ENCODE data around the gene SBF2. TPM values are rescaled to one million over a fixed set of nuclear protein-coding genes. Genes with fewer than 3 reads are reported as not detected.
A peak's percentile ranks its signal among the peaks of the same experiment; 100 is the strongest.

Gene SBF2
- total RNA-seq, 1 experiment from 2014 or later: 31.3 TPM

DNA sequence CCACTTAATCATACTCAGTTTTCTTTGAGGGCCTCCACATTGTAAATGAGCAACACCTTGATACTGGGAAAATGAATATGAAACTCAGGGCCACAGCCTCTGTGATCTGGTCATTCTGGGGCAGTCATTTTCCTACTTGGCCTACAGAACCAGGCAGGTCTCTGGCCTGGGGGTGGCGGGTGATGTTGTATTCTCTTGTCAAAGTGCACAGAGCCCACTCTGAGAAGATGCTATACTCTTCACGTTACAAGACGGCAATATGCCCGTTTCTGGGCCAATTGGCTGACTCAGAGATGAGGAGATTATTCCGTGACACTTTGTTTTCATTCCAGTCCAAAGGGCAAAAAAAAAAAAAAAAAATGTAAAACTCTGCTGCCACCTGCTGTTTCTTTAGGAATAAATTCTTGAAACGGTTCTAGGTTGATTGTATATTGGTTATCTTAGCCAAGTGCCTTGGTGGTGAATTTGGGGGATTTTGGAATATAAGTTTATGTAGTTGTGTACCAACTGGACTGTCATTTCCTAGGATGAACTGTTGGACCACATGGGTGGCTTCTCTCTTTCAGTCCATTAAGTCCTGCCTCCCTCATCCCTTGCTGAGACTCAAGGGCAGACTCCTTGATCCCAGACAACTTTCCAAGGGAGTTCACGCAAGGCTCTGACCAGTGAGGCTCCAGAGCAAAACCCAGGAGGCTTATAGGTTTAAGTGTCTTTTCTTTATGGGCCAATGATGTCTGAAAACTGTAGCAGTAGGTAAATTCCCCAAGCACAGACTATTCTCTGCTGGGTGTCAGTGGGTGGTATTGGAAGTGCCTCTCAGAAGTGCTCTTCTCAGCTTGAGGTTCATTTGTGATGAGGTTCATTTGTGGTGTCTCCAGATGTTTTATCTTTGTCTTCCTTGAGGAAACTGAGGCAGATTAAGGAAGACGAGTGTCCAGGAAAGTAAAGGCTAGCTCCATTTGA, 29.1 kb upstream of the SBF2 start:
- TF ChIP-seq, protein P1, sequence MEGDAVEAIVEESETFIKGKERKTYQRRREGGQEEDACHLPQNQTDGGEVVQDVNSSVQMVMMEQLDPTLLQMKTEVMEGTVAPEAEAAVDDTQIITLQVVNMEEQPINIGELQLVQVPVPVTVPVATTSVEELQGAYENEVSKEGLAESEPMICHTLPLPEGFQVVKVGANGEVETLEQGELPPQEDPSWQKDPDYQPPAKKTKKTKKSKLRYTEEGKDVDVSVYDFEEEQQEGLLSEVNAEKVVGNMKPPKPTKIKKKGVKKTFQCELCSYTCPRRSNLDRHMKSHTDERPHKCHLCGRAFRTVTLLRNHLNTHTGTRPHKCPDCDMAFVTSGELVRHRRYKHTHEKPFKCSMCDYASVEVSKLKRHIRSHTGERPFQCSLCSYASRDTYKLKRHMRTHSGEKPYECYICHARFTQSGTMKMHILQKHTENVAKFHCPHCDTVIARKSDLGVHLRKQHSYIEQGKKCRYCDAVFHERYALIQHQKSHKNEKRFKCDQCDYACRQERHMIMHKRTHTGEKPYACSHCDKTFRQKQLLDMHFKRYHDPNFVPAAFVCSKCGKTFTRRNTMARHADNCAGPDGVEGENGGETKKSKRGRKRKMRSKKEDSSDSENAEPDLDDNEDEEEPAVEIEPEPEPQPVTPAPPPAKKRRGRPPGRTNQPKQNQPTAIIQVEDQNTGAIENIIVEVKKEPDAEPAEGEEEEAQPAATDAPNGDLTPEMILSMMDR (conservative IDR thresholded peaks at IDR 0.05; ENCODE audit: low read depth, low read length): peak; percentile 72
- no peak for TF ChIP-seq EZH2phosphoT487 (IDR thresholded peaks at IDR 0.05; ENCODE audit: borderline replicate concordance, low read length)
- no peak for TF ChIP-seq EZH2 (IDR thresholded peaks at IDR 0.05; ENCODE audit: low read length, unreplicated experiment)
- H3K27ac ChIP-seq (ENCODE audit: low read length): peak overlapping the region; percentile 29
- ATAC-seq: peak; percentile 71
- H3F3A ChIP-seq (ENCODE audit: low read length, unreplicated experiment): no peaks in the 10 kb centered on the region
- H3K4me3 ChIP-seq (ENCODE audit: low read length): peak overlapping the region; percentile 15; the same call in 1 of the 2 replicates
- no peaks in the 10 kb centered on the region for H3K27me3 ChIP-seq (ENCODE audit: low read length)
- ChIA-PET CTCF (interaction anchor here (0.5 to 1.2 kb wide), 5 partner anchors 9 to 563 kb away, joined by 3 to 6 read pairs (median 3); no protein-coding TSS in a partner anchor), POLR2A (ENCODE audit: unreplicated experiment) (no interaction called here)
- no peaks in the 10 kb centered on the region for H3K9me3 ChIP-seq (ENCODE audit: low read length)
- no peaks in the 10 kb centered on the region for H3K79me2 ChIP-seq (ENCODE audit: low read length)
- no peaks in the 10 kb centered on the region for H3K36me3 ChIP-seq (ENCODE audit: low read depth, low read length)
- H4K20me1 ChIP-seq (ENCODE audit: low read length): no peaks in the 10 kb centered on the region
- H3K9ac ChIP-seq (ENCODE audit: low read length): no peak overlapping the region
- peak; percentile 93 for DNase-seq
- no TSS peak for BruUV-seq (replicated peaks)
- H3K9me2 ChIP-seq (replicated peaks; ENCODE audit: low read length): no peaks in the 10 kb centered on the region
- H2AFZ ChIP-seq (ENCODE audit: low read length): 0 out of 2 replicates have a peak overlapping the region, but pooled peaks have one; percentile 24
- intact Hi-C loops (cut with micrococcal nuclease): loop anchor here (1.0 to 5.0 kb wide), 7 partner anchors 14 to 1001 kb away; no protein-coding TSS in a partner anchor
- H3K4me2 ChIP-seq (ENCODE audit: low read length): peak overlapping the region; percentile 68
- peaks cover 43% of the 10 kb centered on the region for H3K4me1 ChIP-seq (ENCODE audit: insufficient read depth, low read length)

DNA sequence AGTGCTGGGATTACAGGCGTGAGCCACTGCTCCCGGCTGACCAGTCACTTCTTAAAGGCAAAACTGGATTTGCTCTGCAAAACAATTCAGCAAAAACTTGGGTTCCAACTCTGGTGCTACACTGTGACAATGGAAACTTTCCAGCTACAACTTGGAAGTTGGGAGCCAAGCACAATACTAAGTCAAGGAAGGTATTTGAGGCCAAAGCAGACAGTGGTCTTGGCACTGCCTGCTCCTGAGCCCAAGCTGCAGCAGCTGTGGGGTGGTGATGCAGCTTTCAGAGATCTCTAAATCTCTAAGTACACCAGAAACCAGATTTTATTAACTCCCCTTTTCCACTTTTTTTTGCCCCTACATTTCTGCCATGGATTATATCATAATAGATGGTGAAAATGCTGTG, 28.4 kb upstream of the SBF2 start:
- Histone ChIP-seq H2AFZ (ENCODE audit: low read length) (0 out of 2 replicates have a peak overlapping the region, but pooled peaks have one; percentile 24), H3K9me2 (replicated peaks; ENCODE audit: low read length) (no peaks in the 10 kb centered on the region), H3K27ac (ENCODE audit: low read length) (peak overlapping the region; percentile 10; the same call in 1 of the 2 replicates), H3K4me3 (ENCODE audit: low read length) (no peak overlapping the region), H3K4me2 (ENCODE audit: low read length) (peak overlapping the region; percentile 68), H3F3A (ENCODE audit: low read length, unreplicated experiment) (no peaks in the 10 kb centered on the region), H3K27me3 (ENCODE audit: low read length) (no peaks in the 10 kb centered on the region), H3K79me2 (ENCODE audit: low read length) (no peaks in the 10 kb centered on the region), H3K36me3 (ENCODE audit: low read depth, low read length) (no peaks in the 10 kb centered on the region), H4K20me1 (ENCODE audit: low read length) (no peaks in the 10 kb centered on the region), H3K9me3 (ENCODE audit: low read length) (no peaks in the 10 kb centered on the region), H3K4me1 (ENCODE audit: insufficient read depth, low read length) (peaks cover 41% of the 10 kb centered on the region), H3K9ac (ENCODE audit: low read length) (no peak overlapping the region)
- ChIA-PET POLR2A (ENCODE audit: unreplicated experiment) (no interaction called here), CTCF (no interaction called here)
- TF ChIP-seq EZH2phosphoT487 (IDR thresholded peaks at IDR 0.05; ENCODE audit: borderline replicate concordance, low read length) (no peak), EZH2 (IDR thresholded peaks at IDR 0.05; ENCODE audit: low read length, unreplicated experiment) (no peak)
- TF ChIP-seq, protein P1 (conservative IDR thresholded peaks at IDR 0.05; ENCODE audit: low read depth, low read length): no peak
- no TSS peak for BruUV-seq (replicated peaks)
- DNase-seq (no peak), ATAC-seq (no peak)
- intact Hi-C loops (cut with micrococcal nuclease): loop anchor here (2.0 to 5.0 kb wide), 5 partner anchors 14 to 1000 kb away; no protein-coding TSS in a partner anchor
